Stimulated activated CD8-positive, alpha-beta memory T cell treated with anti-CD3 and anti-CD28 coated beads, Interleukin-7, amount 100 ng/mL, for 4 hours (primary cell): Measurements from ENCODE around the gene OLIG2.
A peak's percentile ranks its signal among the peaks of the same experiment; 100 is the strongest.

Source experiments
- DNase-seq, 2 donors: peaks; one replicate each; pipeline ENCODE4 v3.0.0-alpha.2; 2020; ENCODE audit warnings: low read depth in 2 of 2

OLIG2 gene

DNA sequence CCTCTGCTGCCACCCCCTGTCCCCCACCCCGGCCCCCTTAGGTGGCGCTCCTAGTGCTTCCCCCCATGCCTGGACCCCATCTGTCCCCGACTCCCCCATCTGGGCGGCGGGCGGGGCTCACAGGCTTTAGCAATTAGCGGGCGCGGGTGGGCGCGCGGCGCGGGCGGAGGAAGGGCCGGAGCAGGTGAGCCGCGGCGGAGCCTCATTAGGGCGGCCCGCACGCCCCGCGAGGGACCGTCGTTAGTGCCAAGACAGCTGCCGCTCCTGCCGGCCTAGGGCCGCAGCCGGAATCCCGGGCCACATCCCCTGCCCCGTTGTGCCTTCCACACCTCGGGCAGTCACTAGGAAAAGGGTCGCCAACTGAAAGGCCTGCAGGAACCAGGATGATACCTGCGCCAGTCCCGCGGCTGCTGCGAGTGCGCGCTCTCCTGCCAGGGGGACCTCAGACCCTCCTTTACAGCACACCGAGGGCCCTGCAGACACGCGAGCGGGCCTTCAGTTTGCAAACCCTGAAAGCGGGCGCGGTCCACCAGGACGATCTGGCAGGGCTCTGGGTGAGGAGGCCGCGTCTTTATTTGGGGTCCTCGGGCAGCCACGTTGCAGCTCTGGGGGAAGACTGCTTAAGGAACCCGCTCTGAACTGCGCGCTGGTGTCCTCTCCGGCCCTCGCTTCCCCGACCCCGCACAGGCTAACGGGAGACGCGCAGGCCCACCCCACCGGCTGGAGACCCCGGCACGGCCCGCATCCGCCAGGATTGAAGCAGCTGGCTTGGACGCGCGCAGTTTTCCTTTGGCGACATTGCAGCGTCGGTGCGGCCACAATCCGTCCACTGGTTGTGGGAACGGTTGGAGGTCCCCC is 7.6 kb downstream of the OLIG2 start:
- no peak for DNase-seq

DNA sequence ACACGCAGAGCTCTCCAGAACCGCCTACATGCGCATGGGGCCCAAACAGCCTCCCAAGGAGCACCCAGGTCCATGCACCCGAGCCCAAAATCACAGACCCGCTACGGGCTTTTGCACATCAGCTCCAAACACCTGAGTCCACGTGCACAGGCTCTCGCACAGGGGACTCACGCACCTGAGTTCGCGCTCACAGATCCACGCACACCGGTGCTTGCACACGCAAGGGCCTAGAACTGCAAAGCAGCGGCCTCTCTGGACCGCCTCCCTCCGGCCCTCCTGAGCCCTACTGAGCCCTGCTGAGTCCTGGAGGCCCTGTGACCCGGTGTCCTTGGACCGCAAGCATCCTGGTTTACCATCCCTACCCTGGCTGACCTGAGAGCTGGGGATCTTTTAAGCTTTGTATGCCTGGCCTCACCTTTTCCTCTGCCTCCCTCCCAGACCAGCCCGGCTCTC is 8.3 kb downstream of the OLIG2 start:
- DNase-seq = no peak

DNA sequence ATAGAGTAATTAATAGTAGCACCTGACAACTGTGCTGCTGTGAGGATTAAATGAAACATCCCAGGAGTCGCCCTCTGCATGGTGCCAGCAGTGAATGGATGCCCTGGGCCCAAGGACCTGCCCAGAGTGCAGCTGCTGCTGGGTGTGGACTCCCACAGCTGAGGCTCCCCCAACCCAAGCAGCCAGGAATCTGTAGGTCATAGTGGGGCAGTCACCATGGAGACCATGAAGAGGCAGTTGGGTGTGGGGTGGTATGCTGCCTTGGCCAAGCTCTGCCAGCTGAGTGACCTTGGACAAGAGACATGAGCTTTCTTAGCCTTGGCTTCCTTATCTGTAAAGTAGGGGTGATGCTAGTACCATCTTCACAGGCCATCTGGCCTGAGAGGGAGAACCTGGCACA is 9.4 kb downstream of the OLIG2 start:
- DNase-seq = no peak

DNA sequence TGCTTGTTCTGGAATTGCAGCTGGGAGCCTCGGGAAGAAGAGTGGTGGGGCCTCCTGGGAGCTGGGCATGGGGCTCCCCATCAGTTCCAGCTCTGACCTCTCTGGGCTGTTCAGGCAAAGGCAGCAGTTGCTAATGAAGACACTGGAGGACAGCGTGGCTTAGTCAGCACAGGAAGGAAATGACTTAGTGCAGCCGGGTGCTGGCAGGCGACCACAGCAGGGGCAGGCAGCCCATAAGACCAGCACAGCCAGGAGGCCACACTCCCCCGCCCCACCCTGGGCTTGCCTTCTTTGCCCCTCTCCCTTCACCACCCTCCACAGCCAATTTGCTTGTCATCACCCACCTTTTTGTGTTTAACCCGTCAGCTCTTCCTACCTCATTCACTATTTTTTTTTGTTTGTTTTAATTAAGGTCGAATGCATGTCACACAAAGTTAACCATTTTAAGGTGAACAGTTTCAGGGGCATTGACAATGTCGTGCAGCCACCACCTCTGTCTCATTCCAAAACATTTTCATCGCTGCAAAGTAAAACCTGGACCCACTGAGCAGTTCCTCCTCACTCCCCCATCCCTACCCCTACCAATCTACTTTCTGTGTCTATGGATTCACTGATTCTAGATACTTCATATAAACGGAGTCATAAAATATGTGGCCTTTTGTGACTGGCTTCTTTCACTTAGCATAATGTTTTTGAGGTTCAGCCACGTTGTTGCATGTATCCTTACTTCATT is 10.9 kb downstream of the OLIG2 start:
- DNase-seq = peak in 1 of 2 donors; percentile 33

DNA sequence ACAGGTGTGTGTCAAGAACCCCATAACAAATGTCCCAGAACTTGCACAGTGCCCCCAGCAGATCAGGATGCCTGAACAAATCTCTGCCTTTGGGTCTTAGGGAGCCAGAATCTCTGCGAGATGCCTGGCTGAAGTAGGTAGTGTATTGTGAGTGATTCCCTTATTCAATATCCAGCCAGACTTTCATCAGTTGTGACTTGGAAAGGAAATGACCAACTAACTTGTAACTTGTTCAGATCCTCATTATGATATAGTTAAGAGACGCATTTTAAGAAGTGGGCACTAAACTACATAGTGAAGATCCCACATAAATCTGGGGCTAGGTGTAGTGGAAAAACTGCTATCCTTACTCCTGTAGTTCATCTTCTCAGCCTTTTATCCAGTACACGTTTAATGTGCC is 11.8 kb downstream of the OLIG2 start:
- DNase-seq = no peak

DNA sequence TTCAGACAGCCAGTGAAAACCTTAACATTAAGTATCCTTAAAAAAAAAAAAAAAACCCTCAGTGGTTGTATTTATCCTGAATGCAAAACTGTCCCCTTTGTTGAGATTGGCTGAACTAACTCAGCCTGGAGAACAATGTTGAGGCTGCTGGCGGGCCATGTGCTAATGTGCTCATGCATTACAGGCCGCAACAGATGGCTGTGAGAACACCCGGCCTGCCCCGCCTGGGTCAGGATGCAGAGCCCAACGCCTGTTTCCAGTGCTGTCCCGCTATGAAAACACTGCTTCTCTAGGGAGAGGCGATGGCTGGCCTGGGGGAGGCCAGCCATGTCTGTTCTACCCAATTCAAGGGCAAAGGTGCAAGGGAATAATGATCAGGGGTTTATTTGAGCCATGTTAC is 13.8 kb downstream of the OLIG2 start:
- no peak for DNase-seq

DNA sequence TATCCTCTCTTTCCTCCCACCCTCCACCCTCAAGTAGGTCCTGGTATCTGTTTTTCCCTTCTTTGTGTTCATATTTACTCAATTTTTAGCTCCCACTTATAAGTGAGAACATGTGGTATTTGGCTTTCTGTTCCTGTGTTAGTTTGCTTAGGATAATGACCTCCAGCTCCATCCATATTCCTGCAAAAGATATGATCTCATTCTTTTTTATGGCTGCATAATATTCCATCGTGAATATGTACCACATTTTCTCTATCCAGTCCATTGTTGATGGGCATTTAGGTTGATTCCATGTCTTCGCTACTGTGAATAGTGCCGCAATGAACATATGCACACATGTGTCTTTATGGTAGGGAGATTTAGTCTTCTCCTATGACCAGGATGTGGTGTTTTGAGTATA is 14.5 kb downstream of the OLIG2 start:
- no peak for DNase-seq

DNA sequence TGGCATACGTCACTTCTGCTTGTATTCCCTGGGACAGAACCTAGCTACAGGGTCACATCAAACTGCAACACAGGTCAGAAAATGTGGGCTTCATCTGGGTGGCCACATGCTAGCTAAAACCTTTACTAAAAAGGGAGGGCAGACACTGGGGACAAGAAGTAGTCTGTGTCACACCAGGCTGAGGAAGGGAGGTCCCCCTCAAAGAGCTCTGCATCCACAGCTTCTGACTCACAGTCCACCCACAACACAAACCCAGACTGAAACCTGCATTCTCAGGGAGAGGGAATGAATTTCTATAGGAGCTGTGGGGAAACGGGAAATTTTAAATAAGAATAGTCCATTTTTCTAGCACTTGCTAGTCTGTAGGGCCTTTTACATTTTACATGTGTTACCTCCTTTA is 16.2 kb downstream of the OLIG2 start:
- DNase-seq = no peak

DNA sequence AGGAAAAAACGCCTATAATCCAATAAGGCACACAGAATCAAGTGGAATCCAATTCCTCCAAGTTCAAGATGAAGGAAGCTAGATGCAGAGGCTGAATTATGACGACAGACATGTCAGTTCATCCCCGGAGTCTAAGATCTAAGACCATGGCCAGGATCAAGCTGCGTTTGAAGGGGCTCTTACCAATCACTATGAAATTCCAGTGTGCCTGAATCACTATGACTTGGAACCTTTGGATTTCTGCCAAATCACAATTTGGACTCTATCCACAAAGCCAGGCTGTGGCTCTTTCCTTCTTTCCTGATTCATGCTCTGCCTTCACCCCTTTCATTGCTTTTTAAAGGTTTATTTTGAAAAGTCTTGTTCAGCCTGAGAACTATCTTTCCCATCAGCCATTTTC is 17.1 kb downstream of the OLIG2 start:
- no peak for DNase-seq

DNA sequence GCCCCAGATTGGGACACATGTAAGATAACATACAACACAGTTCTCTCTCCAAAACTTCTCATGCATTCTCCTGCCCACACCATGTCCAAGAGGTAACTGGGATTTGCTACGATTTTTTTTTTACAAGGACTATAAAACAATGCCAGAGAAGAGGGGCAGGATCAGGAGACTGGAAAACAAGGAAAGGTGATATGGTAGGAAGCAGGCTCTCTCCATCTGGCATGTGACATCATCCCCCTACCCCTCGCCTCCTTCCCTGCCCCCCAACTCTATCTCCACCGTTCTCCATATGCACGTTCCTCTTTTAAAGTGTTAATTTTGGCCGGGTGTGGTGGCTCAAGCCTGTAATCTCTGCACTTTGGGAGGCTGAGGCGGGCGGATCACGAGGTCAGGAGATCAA is 20.7 kb downstream of the OLIG2 start:
- DNase-seq = no peak

DNA sequence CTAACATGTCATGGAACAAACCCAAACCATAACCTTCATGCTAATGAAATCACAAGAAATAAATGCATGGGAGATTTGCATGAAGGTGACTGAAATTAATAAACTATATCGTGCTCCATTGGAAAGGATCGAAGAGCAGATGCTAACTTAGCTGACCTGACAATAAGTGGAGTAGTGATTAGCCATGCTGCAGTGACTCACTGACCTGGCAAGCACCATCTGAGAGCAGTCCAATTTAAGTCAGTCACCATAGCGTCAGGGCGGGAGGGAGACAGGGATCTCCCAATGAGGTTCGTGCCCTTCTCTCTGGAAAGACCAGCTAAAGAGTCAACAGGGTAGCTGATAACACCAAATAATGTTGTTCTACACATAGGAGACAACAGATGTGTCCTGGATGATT is 21.5 kb downstream of the OLIG2 start:
- DNase-seq = no peak

DNA sequence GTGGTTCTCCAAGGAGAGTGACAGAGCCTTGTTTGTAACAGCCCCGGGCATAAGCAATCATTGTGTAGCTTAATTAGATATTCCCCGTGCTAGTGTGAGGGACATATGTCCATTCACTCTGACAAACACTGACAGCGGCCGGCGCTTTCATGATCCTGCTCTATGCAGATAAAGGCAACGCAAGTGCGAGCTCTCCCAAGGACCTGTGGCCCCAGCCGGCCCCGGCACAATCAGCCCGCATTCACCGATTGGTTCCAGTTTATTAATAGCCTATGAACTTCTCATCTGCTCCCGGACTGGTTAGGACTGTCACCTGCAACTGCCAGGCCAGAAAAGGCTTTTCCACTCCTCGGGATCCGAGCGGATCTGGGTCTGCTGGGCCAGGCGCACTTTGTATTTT is 26.2 kb downstream of the OLIG2 start:
- no peak for DNase-seq

DNA sequence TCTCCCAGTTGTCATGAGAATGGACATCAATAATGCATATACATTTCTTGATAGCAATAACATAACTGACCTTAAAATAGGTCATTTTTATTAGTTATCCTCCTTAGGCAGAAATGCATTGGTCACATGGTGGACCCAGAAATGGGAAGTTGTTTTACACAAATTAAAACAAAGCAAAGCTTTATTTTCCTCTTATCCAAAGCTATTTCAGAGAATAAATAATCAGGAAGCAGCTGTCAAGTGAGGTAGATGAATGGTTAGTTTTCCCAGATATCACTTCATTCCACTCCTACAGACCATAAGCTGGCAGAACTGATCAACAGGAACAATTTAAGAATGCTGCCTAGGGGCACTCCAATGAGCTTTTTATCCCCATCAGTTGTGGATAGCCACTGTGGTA is 28.2 kb downstream of the OLIG2 start:
- DNase-seq = no peak

DNA sequence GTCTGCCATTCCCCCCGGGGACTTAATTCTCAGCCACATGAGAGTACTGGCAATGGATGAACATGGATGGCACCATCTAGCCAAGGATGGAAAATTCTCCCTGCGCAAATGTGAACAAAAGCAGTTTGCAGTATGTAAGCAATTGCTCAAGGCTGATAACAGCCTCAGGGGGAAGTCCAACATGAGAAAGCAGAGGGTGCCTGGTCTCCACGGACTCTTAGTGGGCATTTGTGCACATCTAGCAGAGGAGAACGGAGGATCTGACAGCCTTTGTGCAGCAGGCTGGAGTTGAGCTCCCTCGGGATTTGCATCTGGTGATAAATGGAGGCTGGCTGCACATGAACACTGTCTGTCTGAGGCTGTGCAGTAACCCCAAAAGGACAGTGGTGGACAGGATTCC is 30.3 kb downstream of the OLIG2 start:
- no peak for DNase-seq

DNA sequence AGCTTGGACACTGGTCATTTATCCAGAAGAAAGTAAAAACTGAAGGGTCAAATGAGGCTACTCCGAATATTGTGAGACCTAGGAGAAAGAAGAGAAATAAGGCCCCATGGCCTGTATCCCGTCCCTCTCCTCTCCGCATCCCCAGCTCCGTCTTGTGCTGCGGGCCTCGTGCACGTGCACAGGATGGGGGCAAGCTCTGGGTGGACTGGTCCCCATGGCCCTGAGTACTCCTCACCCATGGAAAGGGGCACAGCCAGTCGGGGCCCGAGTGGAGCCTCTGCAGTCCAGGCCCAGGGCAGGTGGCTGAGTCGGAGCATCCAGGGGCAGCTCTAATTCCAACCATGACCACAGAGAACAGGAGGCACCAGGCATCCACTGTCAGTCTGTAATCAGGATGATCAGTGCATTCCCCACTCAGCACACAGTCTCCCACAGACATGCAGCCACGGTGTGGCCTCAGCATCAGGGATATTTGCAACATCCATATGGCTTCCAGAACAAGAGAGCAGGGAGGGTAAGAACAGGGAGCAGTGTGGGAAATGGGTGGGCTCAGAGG is 31.7 kb downstream of the OLIG2 start:
- no peak for DNase-seq

DNA sequence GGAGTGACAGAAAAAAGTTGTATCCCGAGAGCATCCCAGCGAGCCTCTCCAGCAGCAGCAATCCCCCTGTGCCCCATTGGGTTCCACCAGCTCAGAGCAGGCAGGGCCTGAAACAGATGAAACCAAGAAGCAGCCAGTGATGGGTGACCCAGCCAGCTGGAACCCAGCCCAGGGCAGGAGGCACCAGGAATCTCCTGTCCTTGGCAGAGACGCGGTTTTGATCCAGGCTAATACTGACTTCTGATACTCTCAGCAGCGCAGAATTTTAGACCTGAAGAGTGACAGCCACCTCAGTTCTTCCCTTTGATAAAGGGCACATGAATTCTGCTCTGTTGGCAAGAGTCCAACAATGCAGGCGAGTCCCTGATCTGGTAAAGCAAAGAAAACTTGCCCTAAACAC is 32.8 kb downstream of the OLIG2 start:
- no peak for DNase-seq

DNA sequence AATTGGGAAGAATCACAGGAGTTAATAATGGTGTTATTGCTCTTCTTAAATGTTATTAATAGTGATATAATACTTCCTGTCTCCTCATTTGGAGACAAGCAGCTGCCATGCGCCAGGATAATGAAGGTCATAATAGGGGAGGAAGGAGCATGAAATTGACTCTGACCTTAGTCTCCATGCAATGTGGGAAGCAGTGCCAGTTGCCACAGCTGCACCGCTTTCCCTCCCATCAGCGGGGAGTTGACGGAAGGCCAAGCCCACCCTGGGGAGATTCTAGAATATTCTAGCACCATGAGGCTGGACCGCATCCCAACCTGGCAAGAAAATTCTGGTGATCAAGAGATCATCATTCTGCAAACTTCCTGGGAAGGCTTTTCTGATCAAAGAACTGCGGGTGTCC is 33.2 kb downstream of the OLIG2 start:
- DNase-seq = no peak

DNA sequence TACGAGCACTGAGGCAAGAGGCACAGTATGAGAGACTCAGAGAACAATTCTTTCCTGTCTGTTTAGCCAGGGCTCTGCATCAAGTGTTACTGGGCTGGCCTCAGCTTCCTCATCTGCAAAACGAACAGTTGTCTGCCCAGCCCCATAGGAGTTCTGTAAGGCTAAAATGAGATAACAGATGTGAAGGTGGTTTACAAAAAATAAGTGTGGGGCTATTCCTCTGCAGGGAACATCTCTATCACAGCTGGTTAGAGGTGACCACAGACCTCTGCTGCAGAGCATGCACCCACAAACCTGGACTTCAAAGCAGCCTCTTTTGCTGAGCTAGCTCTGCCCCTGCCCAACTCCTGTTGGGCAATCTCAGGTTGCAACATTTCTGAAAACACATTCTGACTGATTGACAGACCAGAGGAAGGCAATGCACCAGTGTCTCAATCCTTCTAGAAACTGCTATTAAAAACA is 33.7 kb downstream of the OLIG2 start:
- DNase-seq = no peak

DNA sequence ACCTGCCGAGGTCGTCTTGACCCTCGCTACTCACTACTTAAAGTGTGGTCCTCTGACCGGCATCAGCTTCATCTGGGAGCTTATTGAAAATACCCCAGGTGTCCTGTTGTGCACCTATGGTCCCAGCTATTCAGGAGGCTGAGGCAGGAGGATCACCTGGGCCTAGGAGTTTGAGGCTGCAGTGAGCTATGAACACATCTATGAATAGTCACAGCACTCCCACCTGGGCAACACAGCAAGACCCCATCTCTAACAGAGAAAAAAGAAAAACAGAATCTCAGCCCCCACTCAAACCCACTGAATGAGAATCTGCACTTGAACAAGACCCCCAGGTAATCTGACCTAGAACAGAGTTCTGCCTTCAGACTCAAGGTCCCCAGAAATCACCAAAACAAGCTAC is 35.5 kb downstream of the OLIG2 start:
- no peak for DNase-seq

DNA sequence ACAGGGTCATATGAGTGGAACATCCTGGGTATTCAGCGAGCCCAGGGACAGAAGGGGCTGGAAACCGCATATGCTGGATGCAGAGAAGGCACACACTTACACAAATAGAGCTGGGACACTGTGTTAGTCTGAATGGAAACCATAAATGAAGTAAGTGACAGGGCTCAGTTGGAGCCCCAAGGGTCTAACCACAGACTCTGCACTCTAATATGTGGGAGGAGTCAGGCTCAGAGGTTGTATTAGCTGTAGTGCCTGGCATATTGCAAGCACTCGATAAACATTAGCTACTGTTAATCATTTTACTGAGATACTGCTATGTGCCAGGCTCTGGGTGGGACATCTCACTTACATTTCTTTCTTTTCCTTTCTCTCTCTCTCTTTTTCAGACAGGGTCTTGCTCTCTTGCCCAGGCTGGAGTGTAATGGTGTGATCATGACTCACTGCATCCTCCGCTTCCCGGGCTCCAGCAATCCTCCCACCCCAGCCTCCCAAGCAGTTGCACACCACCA is 37.7 kb downstream of the OLIG2 start:
- DNase-seq = no peak

DNA sequence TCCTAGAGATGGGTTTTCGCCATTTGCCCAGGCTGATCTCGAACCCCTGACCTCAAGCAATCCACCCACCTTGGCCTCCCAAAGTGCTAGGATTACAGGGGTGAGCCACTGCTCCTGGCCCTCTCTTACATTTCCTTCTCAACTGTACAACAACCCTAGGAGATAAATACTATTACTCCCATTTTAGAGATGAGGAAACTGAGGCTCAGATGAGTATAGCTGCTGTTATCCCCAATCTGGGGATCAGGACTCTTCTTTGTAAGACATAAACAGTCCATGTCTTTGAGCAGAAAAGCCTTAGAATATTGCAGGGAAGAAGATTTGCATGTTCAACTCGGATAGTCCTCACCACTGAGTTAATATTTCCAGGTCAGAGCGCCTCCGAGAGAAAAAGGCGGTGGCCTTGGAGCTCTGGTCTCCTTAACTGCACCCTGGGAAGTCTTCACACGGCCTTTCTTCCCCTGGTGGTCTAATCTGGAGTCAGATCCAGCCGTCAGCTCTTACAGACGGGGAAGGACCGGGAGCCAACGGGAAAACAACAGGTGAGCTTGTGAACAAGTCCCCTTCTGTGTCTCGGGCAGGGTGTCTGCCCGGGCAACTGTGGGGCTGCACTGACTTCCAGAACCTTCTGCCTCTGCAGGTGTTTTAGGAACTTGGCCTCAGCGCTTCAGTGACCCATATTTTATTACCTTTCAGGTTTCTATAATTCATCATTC is 38.3 kb downstream of the OLIG2 start:
- DNase-seq = no peak
